ENCODE data around the gene UGT1A3.

The UGT1A3 gene

GRCh38 chr2:233795735-233796171 lies 66.9 kb downstream of the UGT1A3 start:
- DNase-seq (ENCODE audit: low read depth in 3 of 3), result no peak

- no peak for DNase-seq (ENCODE audit: low read depth in 3 of 3)
These were observed 67.4 kb downstream of the UGT1A3 start for GRCh38 chr2:233796254-233796653.

- DNase-seq (ENCODE audit: low read depth in 3 of 3), result no peak
These were observed 69.7 kb downstream of the UGT1A3 start for GRCh38 chr2:233798335-233799086.

GRCh38 chr2:233799087-233799665 lies 70.3 kb downstream of the UGT1A3 start:
- no peak for DNase-seq (ENCODE audit: low read depth in 3 of 3)

GRCh38 chr2:233799716-233800115 lies 70.9 kb downstream of the UGT1A3 start:
- DNase-seq (ENCODE audit: low read depth in 3 of 3), result no peak

- no peak for DNase-seq (ENCODE audit: low read depth in 3 of 3)
These were observed 71.4 kb downstream of the UGT1A3 start for GRCh38 chr2:233800208-233800607.

- no peak for DNase-seq (ENCODE audit: low read depth in 3 of 3)
These were observed 72.7 kb downstream of the UGT1A3 start for GRCh38 chr2:233801357-233802131.

GRCh38 chr2:233802132-233802815 lies 73.4 kb downstream of the UGT1A3 start:
- no peak for DNase-seq (ENCODE audit: low read depth in 3 of 3)

- DNase-seq (ENCODE audit: low read depth in 3 of 3), result no peak
These were observed 74.6 kb downstream of the UGT1A3 start for GRCh38 chr2:233803292-233803911.

- no peak for DNase-seq (ENCODE audit: low read depth in 3 of 3)
These were observed 75.2 kb downstream of the UGT1A3 start for GRCh38 chr2:233803994-233804393.

GRCh38 chr2:233807215-233807865 lies 78.5 kb downstream of the UGT1A3 start:
- DNase-seq (ENCODE audit: low read depth in 3 of 3), result no peak

- DNase-seq (ENCODE audit: low read depth in 3 of 3), result no peak
These were observed 79.4 kb downstream of the UGT1A3 start for GRCh38 chr2:233807966-233808935.

- no peak for DNase-seq (ENCODE audit: low read depth in 3 of 3)
These were observed 81.5 kb downstream of the UGT1A3 start for GRCh38 chr2:233810385-233810784.

GRCh38 chr2:233811087-233811486 lies 82.2 kb downstream of the UGT1A3 start:
- DNase-seq (ENCODE audit: low read depth in 3 of 3), result no peak

GRCh38 chr2:233811732-233812131 lies 82.9 kb downstream of the UGT1A3 start:
- no peak for DNase-seq (ENCODE audit: low read depth in 3 of 3)

- DNase-seq (ENCODE audit: low read depth in 3 of 3), result no peak
These were observed 84.6 kb downstream of the UGT1A3 start for GRCh38 chr2:233813236-233814055.

- DNase-seq (ENCODE audit: low read depth in 3 of 3), result no peak
These were observed 85.4 kb downstream of the UGT1A3 start for GRCh38 chr2:233814056-233814835.

GRCh38 chr2:233815861-233816260 lies 87.0 kb downstream of the UGT1A3 start:
- no peak for DNase-seq (ENCODE audit: low read depth in 3 of 3)
